BJ (cell line): ENCODE measurements around the gene COL27A1. TPM values are rescaled to one million over a fixed set of nuclear protein-coding genes. Genes with fewer than 3 reads are reported as not detected.

Experiments used
- CTCF ChIA-PET: fragments of 350-600 bp; formaldehyde crosslinking; extraction: SDS; loops from one replicate; lab custom pipeline; 2021; ENCODE audit warnings: antibody characterized with exemption, inconsistent platforms; lab: Yijun Ruan, JAX
- POLR2A ChIA-PET: fragments of 300-600 bp; sonication (Branson Sonifier 250); formaldehyde crosslinking; extraction: SDS; loops from one replicate; lab custom pipeline; 2021; ENCODE audit warnings: antibody characterized with exemption; lab: Charles Lee
- DNase-seq: peaks from one replicate; pipeline ENCODE4 v3.0.0-alpha.2; 2011; ENCODE audit warnings: low read depth
- H3K27me3 ChIP-seq: 2 replicates; pipeline ENCODE4 v1.6.0; 2011; ENCODE audit warnings: low read length; ENCODE audit not compliant: control insufficient read depth, insufficient read depth
- H3K36me3 ChIP-seq: 2 replicates; pipeline ENCODE4 v1.5.1; 2011; ENCODE audit warnings: low read length; ENCODE audit not compliant: control insufficient read depth, insufficient read depth
- H3K4me3 ChIP-seq: 2 replicates; pipeline ENCODE4 v1.5.1; 2011; ENCODE audit warnings: low read depth, mild to moderate bottlenecking, control low read depth, low read length
- CTCF ChIP-seq: IDR thresholded peaks from 2 replicates; pipeline ENCODE4 v1.5.1; 2011; ENCODE audit warnings: low read depth, mild to moderate bottlenecking, control low read depth, inconsistent platforms, low read length, moderate library complexity; ENCODE audit not compliant: insufficient read depth
- polyA plus RNA-seq: library from polyadenylated mRNA; depleted of rRNA; stranded (reverse); fragments of >200 nt; gene quantifications from 2 replicates; pipeline ENCODE4 v1.2.3, GENCODE V29; 2011

The COL27A1 gene
- polyA plus RNA-seq, 1 experiment: 16.6 TPM

DNA sequence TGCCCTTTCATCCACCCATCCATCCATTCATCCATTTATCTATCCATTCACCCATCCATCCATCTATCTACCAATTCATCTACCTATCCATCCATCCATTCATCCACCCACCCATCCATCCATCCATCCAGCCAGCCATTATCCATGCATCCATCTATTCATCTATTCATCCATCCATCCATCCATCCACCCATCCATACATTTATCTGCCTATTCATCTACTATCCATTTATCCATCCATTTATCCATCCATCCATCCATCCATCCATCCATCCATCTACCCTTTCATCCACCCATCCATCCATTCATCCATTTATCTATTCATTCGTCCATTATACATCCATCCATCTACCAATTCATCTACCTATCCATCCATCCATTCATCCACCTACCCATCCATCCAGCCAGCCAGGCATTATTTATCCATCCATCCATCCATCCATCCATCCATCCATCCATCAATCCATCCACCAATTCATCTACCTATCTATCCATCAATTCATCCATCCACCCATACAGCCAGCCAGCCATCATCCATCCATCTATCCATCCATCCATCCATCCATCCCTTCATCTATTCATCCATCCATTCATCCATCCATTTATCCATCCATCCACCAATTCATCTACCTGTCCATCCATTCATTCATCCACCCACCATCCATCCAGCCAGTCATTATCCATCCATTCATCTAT, 10.2 kb downstream of the COL27A1 start:
- Histone ChIP-seq H3K4me3 (no peak overlapping the region), H3K36me3 (peaks cover 21% of the 10 kb centered on the region), H3K27me3 (no peaks in the 10 kb centered on the region)
- DNase-seq: no peak
- TF ChIP-seq CTCF: no peak
- ChIA-PET POLR2A (no interaction called here), CTCF (interaction anchor here (1.1 to 1.7 kb wide), 2 partner anchors 10 to 57 kb away, joined by 3 read pairs; no protein-coding TSS in a partner anchor)

GRCh38 chr9:114166103-114166470, 10.8 kb downstream of the COL27A1 start:
- no peaks in the 10 kb centered on the region for H3K27me3 ChIP-seq
- CTCF ChIA-PET: interaction anchor here (1.1 kb wide), 1 partner anchor 9 kb away, joined by 3 read pairs; no protein-coding TSS in a partner anchor
- H3K4me3 ChIP-seq: no peak overlapping the region
- peaks cover 23% of the 10 kb centered on the region for H3K36me3 ChIP-seq
- POLR2A ChIA-PET: no interaction called here
- DNase-seq: no peak
- TF ChIP-seq CTCF: no peak

DNA sequence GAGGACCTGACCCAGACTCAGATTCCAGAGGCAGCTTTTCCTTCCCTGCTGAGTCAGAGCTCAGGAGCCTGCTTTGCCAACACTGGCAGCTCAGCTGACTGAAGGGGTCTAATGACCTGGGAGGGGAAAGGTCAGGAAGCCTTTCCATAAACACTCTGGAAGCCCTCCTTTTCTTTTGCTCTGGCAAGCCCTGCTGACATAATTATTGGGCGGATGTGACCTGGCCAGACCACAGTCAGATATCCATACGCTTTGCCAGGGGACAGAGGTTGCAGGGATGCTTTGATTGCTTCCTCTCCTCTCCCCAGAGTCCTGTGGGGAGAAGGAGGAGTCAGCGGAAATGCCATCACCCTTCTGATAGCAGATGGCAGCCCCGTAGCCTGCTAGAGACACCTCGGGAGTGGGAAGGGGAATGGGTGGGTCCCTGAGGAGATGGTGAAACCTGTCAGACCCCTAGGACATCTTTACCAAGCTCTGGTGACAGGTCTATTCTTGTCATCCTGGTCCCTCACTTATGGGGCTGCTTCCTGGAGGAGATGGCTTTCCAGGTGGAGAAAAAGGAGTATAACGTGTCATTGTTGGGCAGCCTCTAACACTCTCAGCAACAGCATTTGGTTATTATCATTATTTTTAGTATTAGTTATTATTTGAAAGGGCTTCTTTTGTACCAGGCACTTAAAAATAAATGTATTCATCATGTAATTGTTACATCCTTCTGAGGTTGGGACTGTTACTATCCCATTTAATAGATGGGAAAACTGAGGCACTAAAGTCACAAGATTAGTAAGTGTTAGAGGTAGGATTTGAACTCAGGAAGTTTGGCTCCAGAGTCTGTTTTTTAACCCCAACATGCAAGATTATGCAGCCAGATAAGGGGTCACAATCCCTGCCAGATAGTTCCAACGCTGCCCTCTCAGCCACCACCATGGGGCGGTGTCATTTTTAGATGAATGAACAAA, 11.6 kb downstream of the COL27A1 start:
- no peak for TF ChIP-seq CTCF
- Histone ChIP-seq H3K36me3 (peaks cover 22% of the 10 kb centered on the region), H3K4me3 (no peak overlapping the region), H3K27me3 (no peaks in the 10 kb centered on the region)
- CTCF ChIA-PET: interaction anchor here (1.1 kb wide), 1 partner anchor 9 kb away, joined by 3 read pairs; no protein-coding TSS in a partner anchor
- POLR2A ChIA-PET: no interaction called here
- no peak for DNase-seq

DNA sequence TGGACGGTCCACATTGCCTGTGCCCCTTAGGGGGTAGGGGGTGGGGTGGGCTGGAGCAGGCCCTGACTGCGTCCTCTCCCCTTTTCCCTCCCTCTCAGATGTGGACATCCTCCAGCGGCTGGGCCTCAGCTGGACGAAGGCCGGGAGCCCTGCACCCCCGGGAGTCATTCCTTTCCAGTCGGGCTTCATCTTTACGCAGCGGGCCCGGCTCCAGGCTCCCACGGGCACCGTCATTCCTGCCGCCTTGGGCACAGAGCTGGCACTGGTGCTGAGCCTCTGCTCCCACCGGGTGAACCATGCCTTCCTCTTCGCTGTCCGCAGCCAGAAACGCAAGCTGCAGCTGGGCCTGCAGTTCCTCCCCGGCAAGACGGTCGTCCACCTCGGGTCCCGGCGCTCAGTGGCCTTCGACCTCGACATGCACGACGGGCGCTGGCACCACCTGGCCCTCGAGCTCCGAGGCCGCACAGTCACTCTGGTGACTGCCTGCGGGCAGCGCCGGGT, 12.3 kb downstream of the COL27A1 start:
- Histone ChIP-seq H3K4me3 (no peak overlapping the region), H3K36me3 (peaks cover 22% of the 10 kb centered on the region), H3K27me3 (no peaks in the 10 kb centered on the region)
- ChIA-PET CTCF (interaction anchor here (1.1 to 2.2 kb wide), 2 partner anchors 85 to 123 kb away, joined by 3 to 4 read pairs; no protein-coding TSS in a partner anchor), POLR2A (no interaction called here)
- DNase-seq: no peak
- no peak for TF ChIP-seq CTCF
